ENCODE results near the gene SNX19.

GRCh38 chr11:130909650-130910049 is 6.6 kb downstream of the SNX19 start:
- TF ChIP-seq GLIS3 (CRISPR knock-in tag; IDR thresholded peaks at IDR 0.05) (no peak), CSDC2 (CRISPR knock-in tag; IDR thresholded peaks at IDR 0.05) (no peak), ZC3H10 (CRISPR knock-in tag; IDR thresholded peaks at IDR 0.05) (no peak), ZFP30 (CRISPR knock-in tag; IDR thresholded peaks at IDR 0.05) (no peak), ESRRG (CRISPR knock-in tag; IDR thresholded peaks at IDR 0.05) (no peak), ISL1 (CRISPR knock-in tag; IDR thresholded peaks at IDR 0.05) (no peak)
- TF ChIP-seq, protein P1, sequence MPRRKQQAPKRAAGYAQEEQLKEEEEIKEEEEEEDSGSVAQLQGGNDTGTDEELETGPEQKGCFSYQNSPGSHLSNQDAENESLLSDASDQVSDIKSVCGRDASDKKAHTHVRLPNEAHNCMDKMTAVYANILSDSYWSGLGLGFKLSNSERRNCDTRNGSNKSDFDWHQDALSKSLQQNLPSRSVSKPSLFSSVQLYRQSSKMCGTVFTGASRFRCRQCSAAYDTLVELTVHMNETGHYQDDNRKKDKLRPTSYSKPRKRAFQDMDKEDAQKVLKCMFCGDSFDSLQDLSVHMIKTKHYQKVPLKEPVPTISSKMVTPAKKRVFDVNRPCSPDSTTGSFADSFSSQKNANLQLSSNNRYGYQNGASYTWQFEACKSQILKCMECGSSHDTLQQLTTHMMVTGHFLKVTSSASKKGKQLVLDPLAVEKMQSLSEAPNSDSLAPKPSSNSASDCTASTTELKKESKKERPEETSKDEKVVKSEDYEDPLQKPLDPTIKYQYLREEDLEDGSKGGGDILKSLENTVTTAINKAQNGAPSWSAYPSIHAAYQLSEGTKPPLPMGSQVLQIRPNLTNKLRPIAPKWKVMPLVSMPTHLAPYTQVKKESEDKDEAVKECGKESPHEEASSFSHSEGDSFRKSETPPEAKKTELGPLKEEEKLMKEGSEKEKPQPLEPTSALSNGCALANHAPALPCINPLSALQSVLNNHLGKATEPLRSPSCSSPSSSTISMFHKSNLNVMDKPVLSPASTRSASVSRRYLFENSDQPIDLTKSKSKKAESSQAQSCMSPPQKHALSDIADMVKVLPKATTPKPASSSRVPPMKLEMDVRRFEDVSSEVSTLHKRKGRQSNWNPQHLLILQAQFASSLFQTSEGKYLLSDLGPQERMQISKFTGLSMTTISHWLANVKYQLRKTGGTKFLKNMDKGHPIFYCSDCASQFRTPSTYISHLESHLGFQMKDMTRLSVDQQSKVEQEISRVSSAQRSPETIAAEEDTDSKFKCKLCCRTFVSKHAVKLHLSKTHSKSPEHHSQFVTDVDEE (CRISPR knock-in tag; IDR thresholded peaks at IDR 0.05) = no peak
- TF ChIP-seq, protein P2, sequence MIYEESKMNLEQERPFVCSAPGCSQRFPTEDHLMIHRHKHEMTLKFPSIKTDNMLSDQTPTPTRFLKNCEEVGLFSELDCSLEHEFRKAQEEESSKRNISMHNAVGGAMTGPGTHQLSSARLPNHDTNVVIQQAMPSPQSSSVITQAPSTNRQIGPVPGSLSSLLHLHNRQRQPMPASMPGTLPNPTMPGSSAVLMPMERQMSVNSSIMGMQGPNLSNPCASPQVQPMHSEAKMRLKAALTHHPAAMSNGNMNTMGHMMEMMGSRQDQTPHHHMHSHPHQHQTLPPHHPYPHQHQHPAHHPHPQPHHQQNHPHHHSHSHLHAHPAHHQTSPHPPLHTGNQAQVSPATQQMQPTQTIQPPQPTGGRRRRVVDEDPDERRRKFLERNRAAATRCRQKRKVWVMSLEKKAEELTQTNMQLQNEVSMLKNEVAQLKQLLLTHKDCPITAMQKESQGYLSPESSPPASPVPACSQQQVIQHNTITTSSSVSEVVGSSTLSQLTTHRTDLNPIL (CRISPR knock-in tag; IDR thresholded peaks at IDR 0.05; ENCODE audit: low read depth) = no peak

Data from SK-N-SH treated with all-trans-retinoic acid at 6 μM for 48 hours (cell line).